GM13977 (cell line): ENCODE data around the gene CSF2RB.

Experiments
- DNase-seq: peaks from one replicate; pipeline ENCODE4 v3.0.0; 2012; ENCODE audit warnings: low spot score
- in situ Hi-C: fragments of 300-500 bp; cut with MboI; formaldehyde crosslinking; loops from one replicate; pipeline ENCODE4 v1.12.0; 2022; ENCODE audit warnings: low sequenced_read_pairs, low pct_unique_long_range_greater_than_20kb, mixed read lengths, inconsistent platforms; ENCODE audit not compliant: unreplicated experiment
- TF ChIP-seq, protein P1 (sequence below): IDR thresholded peaks from 2 replicates; pipeline ENCODE4 v1.5.1; 2012; ENCODE audit warnings: mild to moderate bottlenecking, control low read depth; ENCODE audit not compliant: insufficient read depth; ENCODE audit errors: extremely low read depth, missing control alignments

CSF2RB gene

DNA sequence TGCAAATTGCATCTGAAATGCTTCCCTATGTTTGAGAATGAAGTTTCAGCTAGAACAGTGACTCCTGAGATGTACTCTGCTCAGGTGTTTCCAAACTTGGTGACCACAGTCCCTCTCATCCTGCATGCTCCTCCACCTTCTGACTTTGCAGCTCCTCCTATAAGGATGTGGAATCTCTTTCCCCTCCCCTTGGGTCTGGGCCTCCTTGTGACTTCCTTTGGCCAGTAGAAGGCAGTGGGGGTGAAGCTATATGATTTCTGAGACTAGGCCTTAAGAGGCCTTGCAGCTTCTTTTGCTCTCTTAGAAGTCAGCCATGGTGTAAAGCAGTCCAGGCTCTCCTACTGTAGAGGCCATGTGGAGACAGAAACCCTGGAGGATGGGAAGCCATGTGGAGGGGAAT is 50.7 kb downstream of the CSF2RB start:
- DNase-seq = no peak
- in situ Hi-C loops = no loop called here
- TF ChIP-seq, protein P1, sequence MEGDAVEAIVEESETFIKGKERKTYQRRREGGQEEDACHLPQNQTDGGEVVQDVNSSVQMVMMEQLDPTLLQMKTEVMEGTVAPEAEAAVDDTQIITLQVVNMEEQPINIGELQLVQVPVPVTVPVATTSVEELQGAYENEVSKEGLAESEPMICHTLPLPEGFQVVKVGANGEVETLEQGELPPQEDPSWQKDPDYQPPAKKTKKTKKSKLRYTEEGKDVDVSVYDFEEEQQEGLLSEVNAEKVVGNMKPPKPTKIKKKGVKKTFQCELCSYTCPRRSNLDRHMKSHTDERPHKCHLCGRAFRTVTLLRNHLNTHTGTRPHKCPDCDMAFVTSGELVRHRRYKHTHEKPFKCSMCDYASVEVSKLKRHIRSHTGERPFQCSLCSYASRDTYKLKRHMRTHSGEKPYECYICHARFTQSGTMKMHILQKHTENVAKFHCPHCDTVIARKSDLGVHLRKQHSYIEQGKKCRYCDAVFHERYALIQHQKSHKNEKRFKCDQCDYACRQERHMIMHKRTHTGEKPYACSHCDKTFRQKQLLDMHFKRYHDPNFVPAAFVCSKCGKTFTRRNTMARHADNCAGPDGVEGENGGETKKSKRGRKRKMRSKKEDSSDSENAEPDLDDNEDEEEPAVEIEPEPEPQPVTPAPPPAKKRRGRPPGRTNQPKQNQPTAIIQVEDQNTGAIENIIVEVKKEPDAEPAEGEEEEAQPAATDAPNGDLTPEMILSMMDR = no peak

DNA sequence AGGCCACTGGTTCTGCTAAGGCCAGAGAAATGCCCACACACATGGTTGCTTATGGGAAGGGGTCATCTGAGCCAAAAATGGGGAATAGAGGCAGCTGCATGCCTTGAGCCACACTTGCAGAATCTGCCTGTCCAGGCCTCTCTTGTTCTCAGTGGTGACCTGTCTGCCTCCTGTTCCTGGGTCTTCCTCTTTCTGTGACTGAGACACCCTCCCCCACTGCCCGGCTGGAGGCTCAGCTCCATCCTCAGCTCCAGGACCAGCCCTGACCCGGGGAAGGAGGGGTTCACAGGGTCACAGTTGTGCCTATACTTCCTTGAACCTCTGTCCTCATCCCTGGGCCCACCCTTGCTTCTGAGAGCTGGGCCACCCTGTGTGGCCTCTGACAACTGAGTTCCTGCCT is 52.3 kb downstream of the CSF2RB start:
- in situ Hi-C loops = no loop called here
- DNase-seq = no peak
- TF ChIP-seq, protein P1 = no peak

DNA sequence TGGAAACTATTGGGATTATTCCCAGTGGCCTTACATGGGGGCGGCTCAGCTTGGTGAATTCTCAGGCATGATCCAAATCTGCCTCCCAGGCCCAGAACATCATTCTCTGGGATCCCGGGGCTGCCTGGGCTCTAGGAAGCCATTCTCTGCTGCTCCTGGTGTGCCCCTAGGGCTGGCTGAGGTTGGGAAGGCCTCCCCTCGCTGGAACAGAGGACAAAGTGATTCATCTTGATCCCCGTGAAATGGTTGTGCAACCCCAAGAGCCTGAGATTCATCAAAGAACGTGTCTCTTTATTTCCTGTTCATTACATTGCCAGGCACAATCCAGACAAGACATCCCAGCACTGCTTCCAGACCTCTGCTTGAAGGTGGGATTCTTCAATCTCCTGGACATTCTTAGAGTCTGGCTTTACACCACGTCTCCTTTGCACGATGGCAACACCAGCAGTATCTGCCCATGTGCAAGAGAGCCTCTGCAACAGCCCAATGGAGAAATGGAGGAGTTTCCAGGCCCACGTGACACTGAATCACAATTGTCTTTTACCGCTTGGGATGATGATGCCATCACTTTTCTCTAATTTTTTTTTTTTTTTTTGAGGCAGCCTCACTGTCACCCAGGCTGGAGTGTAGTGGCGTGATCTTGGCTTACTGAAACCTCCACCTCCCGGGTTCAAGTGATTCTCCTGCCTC is 53.6 kb downstream of the CSF2RB start:
- in situ Hi-C loops = no loop called here

DNA sequence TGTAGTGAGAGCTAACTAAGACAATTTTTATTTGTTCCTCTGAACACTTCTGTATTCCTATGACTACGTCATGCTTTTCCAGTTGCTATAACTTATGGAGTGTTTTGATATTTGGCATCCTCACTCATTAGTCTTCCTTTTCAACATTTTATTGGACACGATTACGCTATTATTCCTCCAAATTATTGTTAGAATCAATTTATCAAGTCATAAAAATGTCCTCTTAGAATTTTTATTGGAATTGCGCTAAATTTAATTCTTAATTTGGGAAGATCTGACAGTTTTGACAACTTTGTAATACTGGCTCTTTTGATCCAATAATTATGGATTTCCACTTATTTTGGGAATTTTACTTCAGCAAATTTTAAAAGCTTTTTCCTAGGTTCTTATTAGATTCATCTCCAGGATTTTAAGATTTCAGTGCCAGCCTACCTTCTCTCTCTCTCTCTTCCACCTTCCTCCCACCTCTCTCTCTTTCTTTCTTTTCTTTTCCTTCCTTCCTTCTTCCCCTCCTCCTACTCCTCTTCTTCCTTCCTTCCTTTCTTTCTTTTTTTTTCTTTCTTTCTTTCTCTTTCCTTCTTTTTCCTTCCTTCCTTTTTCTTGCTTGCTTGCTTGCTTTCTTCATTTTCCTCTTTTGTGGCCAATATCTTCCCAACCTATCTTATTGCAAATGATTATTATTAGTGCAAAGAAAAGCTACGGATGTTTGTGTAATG is 55.0 kb downstream of the CSF2RB start:
- in situ Hi-C loops = no loop called here
- DNase-seq = no peak
- TF ChIP-seq, protein P1 = no peak

More for the DNA sequence above, 53.6 kb downstream of the CSF2RB start:
- DNase-seq = no peak
- TF ChIP-seq, protein P1 = no peak

DNA sequence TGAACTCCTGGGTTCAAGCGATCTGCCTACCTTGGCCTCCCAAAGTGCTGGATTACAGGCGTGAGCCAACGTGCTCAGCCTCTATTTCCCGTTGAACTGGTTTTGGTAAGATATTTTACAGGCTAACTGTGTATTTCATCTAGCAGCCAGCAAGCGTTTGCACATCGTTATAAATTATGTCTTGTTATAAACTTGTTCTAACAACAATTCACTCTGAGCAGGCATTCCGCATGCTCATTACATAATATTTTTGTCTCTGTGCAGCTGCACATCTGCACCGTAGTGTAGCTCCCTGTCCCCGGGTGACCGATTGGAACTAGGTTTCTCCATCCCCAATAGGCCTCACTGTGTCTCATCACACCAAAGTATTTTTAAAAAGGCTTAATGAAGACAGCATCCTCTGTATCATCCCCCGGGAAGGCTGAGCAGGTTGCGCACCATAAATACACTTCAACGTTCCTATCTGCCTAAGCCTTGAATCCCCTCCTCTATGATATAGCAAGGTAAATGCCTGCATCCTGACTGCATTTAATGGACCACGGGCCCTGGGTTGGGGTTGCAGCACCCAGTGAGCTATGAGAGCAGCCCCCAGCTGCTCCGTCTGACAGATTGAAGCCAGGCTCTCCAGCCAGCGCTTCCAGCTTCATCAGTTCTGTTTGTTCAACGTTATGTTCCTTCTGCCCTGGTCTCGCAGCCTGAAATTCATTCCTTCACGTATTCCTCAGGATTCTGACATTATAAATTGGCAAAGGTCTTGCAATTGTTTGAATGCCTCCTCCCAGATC is 58.1 kb downstream of the CSF2RB start:
- in situ Hi-C loops = loop anchor here (10.0 kb wide), 1 partner anchor 187 kb away; no protein-coding TSS in a partner anchor
- DNase-seq = no peak
- TF ChIP-seq, protein P1 = no peak

DNA sequence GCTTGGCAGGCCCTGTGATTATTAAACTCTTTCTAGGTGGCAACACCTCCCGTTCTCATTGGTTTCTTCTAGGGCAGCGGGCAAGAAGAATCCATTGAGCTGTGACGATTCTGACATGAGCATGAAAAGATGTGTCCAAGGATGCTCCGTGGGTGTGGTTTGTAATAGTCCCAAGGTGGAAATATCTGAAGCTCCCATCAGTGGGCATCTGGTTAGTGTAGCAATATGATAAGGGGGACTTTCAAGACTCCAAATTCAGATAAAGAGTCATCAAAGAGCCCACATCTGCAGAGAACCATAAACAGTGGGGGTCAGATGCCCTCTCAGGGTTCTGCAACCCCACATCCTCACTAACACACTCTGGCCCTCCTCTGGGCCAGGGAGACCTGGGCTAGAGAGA is 63.2 kb downstream of the CSF2RB start:
- TF ChIP-seq, protein P1 = no peak
- in situ Hi-C loops = loop anchor here (10.0 kb wide), 1 partner anchor 192 kb away; no protein-coding TSS in a partner anchor
- no peak for DNase-seq
